NCI-H2196 treated with DMSO at 0.1 percent for 48 hours (cell line): ENCODE results near the gene ARRDC4.

Source experiments
- DNase-seq: peaks from one replicate; lab custom pipeline; 2025; ENCODE audit not compliant: unreplicated experiment; lab: John Stamatoyannopoulos, UW

Gene ARRDC4

DNA sequence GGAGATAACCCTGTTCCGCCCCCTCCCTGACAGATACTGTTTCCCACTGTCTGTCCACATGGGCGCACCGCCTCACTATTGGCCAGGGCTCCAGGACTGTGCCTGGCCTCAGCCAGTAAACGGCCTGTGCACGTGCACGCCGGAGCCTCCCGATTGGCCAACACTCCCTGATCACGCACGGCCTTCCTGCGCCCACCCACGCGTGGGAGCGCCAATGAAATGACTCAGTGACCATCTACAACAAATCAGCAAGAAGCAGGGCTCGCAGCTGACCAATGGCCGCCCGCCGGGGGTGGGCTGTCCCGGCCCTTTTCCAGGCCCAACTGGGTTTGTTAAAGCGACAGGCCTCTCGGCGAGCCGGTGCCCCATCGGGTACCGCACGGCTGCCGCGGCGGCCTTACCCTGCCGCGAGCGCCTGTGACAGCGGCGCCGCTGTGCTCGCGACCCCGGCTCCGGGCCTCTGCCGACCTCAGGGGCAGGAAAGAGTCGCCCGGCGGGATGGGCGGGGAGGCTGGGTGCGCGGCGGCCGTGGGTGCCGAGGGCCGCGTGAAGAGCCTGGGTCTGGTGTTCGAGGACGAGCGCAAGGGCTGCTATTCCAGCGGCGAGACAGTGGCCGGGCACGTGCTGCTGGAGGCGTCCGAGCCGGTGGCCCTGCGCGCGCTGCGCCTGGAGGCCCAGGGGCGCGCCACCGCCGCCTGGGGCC, at the start of gene ARRDC4:
Gene ARRDC4, plus strand, starts transcription at position 340 of the 703 bp plus-strand sequence. Its CDS starts 159 bp downstream, at position 499.
- peak; percentile 92 for DNase-seq

- no peak for DNase-seq
Measured at GRCh38 chr15:97914711-97915110, 45.8 kb upstream of the ARRDC4 start.

DNA sequence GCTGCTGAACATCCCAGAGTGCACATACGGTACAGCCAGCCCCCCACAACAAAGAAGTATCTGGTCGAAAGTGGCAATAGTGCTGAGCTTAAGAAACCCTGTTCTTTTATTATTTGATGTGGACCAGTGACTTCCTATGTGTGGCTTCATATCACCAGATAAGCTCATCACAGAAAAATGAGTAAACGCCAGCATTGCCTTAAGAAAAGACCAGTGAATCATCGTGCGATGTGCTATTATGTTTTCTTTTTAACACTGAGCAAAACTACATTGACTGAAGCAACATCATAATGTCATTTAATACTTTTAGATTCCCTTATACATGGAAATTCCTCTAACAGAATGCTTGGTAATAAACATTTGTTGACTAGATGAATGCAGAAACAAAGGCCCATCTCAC, 45.2 kb upstream of the ARRDC4 start:
- DNase-seq: no peak

GRCh38 chr15:97921296-97921865, 39.1 kb upstream of the ARRDC4 start:
- no peak for DNase-seq

GRCh38 chr15:97929456-97930229, 30.9 kb upstream of the ARRDC4 start:
- no peak for DNase-seq

- DNase-seq: no peak
Measured at GRCh38 chr15:97930230-97930629, 30.3 kb upstream of the ARRDC4 start.

- DNase-seq: no peak
Measured at GRCh38 chr15:97931314-97931713, 29.2 kb upstream of the ARRDC4 start.

DNA sequence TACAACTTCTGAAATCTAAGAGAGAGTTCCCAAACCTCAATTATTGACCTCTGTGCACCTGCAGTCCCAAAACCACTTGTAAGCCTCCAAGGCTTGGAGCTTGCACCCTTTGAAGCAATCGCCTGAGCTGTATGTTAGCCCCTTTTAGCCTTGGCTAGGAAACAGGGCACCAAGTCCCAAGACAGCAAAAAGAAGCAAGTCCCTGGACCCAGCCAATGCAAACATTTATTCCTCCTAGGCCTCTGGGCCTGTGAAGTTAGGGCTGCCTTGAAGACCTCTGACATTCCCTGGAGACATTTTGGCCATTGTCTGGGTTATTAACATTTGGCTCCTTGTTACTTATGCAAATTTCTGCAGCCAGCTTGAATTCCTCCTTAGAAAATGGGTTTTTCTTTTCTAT, 26.9 kb upstream of the ARRDC4 start:
- DNase-seq: no peak

- DNase-seq: no peak
Measured at GRCh38 chr15:97940993-97941392, 19.5 kb upstream of the ARRDC4 start.

DNA sequence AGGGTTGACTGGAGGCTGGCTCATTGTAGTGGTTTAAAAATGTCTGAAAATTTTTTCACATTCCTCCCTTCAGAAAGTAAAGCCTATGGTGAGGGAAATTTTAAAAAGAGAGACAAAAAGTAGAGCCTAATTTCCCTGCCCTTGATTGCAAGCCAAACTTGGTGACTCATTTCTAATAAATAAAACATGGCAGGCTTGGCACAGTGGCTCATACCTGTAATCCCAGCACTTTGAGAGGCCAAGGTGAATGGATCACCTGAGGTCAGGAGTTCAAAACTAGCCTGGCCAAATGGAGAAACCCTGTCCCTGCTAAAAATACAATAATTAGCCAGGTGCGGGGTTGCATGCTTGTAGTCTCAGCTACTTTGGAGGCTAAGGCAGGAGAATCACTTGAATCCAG, 18.9 kb upstream of the ARRDC4 start:
- DNase-seq: no peak

DNA sequence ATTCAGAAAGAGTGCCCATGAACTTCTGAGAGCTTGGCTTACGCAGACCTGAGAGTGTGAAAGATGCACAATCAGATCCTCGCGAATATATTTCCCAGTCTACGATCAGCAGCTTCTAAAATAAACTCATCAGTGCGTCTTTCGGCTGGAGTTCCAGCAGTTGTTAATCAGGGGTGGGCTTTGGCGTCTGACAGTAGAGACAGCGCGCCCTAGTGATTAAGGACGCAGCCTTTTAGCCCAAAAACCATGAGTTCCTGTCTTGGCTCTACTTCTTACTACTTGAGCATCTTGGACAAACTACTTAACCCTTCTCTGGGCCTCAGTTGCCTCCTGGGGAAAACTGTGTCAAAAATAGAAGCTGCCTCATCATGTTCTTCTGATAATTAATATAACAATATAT, 15.8 kb upstream of the ARRDC4 start:
- DNase-seq: no peak

DNA sequence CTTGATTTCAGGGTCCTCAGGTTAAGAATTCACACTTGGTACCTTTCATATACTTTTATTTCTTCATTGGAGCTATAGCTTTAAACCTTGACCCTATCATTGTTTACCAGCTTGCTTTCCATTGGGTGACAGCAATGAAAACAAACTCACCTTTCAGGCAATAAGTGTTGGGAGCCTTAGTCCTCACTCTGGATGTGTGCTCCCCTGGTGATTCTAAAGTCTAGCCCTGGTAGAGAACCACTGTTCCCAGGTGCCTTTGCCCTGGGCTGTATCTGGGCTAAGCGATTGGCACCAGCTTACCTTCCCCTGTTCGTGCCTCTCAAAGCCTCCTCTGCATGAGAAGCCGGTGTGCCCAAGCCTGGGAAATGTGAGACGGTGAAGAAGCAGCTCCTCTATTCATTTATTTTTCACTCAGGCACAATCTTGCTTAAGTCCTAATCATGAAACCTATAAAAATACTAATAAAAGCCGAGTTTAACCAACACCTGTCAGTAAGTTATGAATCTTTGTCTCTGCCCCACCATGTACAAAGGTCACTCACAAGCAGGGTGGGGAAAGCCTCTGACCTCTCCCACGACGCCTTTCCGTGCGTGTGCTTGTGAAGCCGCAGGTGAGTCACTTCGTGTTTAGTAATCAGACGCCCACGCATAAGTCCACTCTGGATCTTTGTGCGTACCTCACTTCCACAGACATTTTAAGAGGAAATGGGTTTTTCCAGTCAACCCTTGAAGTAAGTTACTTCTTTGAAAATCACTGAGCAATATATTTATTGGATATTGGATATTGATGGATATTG, 12.8 kb upstream of the ARRDC4 start:
- no peak for DNase-seq

DNA sequence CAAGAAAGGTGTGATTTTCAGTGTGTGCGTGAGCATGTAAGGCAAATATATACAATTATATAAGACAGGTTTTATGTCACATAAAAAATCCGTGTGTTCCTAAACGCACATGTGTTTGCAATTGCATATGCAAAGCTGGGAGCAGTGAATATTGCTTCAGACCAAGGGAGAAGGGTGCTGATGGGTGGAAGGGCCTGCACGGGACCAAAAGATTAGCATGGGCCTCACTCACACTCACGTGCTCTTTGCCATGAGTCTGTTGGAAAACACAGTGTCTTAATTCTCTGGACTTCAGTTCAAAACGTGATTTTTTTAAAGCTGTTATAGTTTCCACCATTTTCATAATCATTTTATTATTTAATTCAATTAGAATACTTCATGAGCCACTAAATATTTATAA, 7.2 kb upstream of the ARRDC4 start:
- DNase-seq: no peak

DNA sequence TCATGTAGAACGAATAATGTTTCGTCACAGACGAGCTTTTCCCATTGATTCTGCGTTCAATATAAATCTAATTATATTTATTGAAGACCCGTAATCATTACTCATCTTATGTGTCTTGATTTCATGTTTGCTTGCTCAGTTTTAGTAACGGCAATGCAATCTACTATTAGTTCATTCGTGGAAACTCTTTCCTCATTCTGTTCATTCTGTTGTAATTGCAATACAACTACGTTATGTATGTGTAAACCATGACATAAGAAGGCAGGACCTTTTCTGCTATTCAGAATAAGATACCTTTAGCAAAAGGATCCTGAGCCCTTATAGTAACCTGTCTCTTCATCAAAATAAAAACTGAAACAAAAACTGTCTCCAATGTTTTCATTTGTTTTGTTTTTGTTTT, 6.8 kb upstream of the ARRDC4 start:
- DNase-seq: no peak

- DNase-seq: no peak
Measured at GRCh38 chr15:97955035-97955434, 5.5 kb upstream of the ARRDC4 start.

- DNase-seq: no peak
Measured at GRCh38 chr15:97955529-97955928, 5.0 kb upstream of the ARRDC4 start.

- DNase-seq: no peak
Measured at GRCh38 chr15:97959724-97960363, 659 bp upstream of the ARRDC4 start.

GRCh38 chr15:97961067-97961954, 808 bp downstream of the ARRDC4 start:
- DNase-seq: no peak

DNA sequence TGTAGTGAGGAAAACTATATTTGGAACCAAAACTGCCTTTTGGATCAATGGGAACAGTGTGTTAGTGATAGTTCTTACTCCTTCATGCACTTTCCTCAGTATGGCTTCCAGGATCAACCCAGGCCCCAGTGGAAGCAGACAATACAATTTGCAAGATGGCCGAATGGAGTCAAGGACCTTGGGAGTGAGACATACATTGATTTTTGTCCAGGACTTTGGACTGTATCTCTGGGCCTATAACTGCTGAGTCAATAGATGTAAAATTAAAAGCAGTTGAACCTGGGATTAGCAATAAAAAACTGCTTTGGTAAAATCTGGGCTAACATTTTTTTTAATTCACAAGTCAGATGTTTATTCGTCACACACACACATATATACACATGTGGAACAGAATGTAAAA, 1.8 kb downstream of the ARRDC4 start:
- no peak for DNase-seq

DNA sequence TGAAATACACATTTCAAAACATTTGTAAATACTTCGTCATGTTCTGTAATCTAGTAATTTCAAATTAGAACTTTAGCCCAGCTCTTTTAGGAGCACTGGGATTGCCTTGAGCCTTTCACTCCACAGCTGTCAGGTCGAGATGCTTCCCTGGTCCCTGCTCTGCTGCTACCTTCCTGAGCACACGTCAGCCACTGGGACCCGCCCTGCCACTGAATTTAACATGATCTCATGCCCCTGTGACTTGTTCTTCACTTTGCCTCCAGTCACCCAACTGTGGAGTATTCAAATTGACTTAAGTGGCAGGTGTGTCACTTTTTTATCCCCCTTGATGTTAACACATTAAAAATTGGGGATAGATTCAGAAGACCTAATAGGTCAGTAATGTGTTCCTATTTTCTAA, 3.3 kb downstream of the ARRDC4 start:
- no peak for DNase-seq
